MV-4-11 (cell line): ENCODE data around the gene FGFR3.
A peak's percentile ranks its signal among the peaks of the same experiment; 100 is the strongest.
"Not testable (repeated sequence)": the region's sequence is repeated elsewhere in the genome, so short reads cannot be mapped to it uniquely, and the experiment has no call there.

Experiments used
- DNase-seq: peaks from one replicate; lab custom pipeline; 2025; lab: John Stamatoyannopoulos, UW

The FGFR3 gene

GRCh38 chr4:1842339-1842895 is 49.3 kb downstream of the FGFR3 start:
- DNase-seq = no peak

GRCh38 chr4:1842993-1843448 is 49.9 kb downstream of the FGFR3 start:
- DNase-seq = no peak

GRCh38 chr4:1843852-1844251 is 50.8 kb downstream of the FGFR3 start:
- no peak for DNase-seq

GRCh38 chr4:1844618-1845017 is 51.5 kb downstream of the FGFR3 start:
- DNase-seq = not testable (repeated sequence)

GRCh38 chr4:1846580-1846979 is 53.5 kb downstream of the FGFR3 start:
- no peak for DNase-seq

GRCh38 chr4:1850276-1850675 is 57.2 kb downstream of the FGFR3 start:
- DNase-seq = no peak

GRCh38 chr4:1851160-1851559 is 58.1 kb downstream of the FGFR3 start:
- DNase-seq = no peak

GRCh38 chr4:1851575-1852410 is 58.7 kb downstream of the FGFR3 start:
- peak; percentile 29 for DNase-seq

GRCh38 chr4:1852904-1853623 is 60.0 kb downstream of the FGFR3 start:
- DNase-seq = no peak

- DNase-seq = no peak
Measured at GRCh38 chr4:1854752-1855151, 61.7 kb downstream of the FGFR3 start.

- DNase-seq = no peak
Measured at GRCh38 chr4:1855333-1856070, 62.4 kb downstream of the FGFR3 start.

- DNase-seq = peak; percentile 89
Measured at GRCh38 chr4:1856071-1856942, 63.2 kb downstream of the FGFR3 start, which contains the start of gene LETM1. Gene LETM1, minus strand, starts transcription at chr4:1856156. Its CDS starts 206 bp downstream, at chr4:1855950.

GRCh38 chr4:1856943-1857699 is 64.0 kb downstream of the FGFR3 start:
- DNase-seq = no peak

GRCh38 chr4:1857931-1858330 is 64.8 kb downstream of the FGFR3 start:
- DNase-seq = no peak
